Measurements from ENCODE around the gene FALEC. TPM values are rescaled to one million over a fixed set of nuclear protein-coding genes. Genes with fewer than 3 reads are reported as not detected.

Gene FALEC
- total RNA-seq, 1 donor from 2014 or later, result 0.43 TPM

DNA sequence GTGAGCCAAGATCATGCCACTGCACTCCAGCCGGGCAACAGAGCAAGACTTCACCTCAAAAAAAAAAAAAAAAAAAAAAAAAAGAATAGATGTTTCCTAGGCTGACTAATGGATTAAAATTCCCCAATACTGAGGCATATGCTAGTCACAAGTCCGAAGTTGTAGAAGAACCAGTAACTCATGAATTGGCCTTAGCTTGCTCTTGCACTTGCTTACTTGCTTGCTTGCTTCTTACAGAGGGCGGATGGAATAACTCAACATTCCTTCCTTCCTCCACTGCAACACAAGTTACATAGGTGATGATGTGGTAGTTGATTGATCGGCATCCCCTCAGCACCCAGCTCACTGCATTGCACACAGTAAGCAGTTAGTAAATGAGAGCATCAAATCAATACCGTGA lies 31.1 kb upstream of the FALEC start:
- no peaks in the 10 kb centered on the region for H3K27me3 Mint-ChIP-seq (ENCODE audit: low read depth, unreplicated experiment)
- Histone ChIP-seq H3K36me3 (ENCODE audit: insufficient read depth, low read length) (peaks cover 4% of the 10 kb centered on the region), H2AFZ (ENCODE audit: low read depth, low read length) (peak overlapping the region; percentile 8), H3K4me1 (ENCODE audit: insufficient read depth, low read length) (peaks cover 7% of the 10 kb centered on the region), H3K27ac (ENCODE audit: low read depth, low read length) (no peak overlapping the region), H3K4me2 (ENCODE audit: low read length) (peak overlapping the region; percentile 31), H4K20me1 (ENCODE audit: insufficient read depth, low read length) (no peaks in the 10 kb centered on the region), H3K4me3 (ENCODE audit: insufficient read depth, low read depth, low read length) (no peak overlapping the region), H3K9me3 (ENCODE audit: insufficient read depth, low read depth, low read length) (no peaks in the 10 kb centered on the region), H3K9ac (ENCODE audit: low read length) (no peak overlapping the region), H3K79me2 (ENCODE audit: insufficient read depth, low read length) (peaks cover 14% of the 10 kb centered on the region), H3K27me3 (ENCODE audit: insufficient read depth, low read length) (no peaks in the 10 kb centered on the region)
- no peak for FAIRE-seq
- H3K9me3 Mint-ChIP-seq (ENCODE audit: unreplicated experiment), result no peaks in the 10 kb centered on the region
- DNase-seq (ENCODE audit: low read depth), result peak; percentile 45
- no peaks in the 10 kb centered on the region for H3K36me3 Mint-ChIP-seq (ENCODE audit: low read depth, unreplicated experiment)
- H3K27ac Mint-ChIP-seq (ENCODE audit: unreplicated experiment), result no peak overlapping the region
- H3K4me1 Mint-ChIP-seq (ENCODE audit: low read depth, unreplicated experiment), result peaks cover 2% of the 10 kb centered on the region
- TF ChIP-seq EZH2 (IDR thresholded peaks at IDR 0.05; ENCODE audit: insufficient read depth, low read length), result no peak
- TF ChIP-seq, protein P1, sequence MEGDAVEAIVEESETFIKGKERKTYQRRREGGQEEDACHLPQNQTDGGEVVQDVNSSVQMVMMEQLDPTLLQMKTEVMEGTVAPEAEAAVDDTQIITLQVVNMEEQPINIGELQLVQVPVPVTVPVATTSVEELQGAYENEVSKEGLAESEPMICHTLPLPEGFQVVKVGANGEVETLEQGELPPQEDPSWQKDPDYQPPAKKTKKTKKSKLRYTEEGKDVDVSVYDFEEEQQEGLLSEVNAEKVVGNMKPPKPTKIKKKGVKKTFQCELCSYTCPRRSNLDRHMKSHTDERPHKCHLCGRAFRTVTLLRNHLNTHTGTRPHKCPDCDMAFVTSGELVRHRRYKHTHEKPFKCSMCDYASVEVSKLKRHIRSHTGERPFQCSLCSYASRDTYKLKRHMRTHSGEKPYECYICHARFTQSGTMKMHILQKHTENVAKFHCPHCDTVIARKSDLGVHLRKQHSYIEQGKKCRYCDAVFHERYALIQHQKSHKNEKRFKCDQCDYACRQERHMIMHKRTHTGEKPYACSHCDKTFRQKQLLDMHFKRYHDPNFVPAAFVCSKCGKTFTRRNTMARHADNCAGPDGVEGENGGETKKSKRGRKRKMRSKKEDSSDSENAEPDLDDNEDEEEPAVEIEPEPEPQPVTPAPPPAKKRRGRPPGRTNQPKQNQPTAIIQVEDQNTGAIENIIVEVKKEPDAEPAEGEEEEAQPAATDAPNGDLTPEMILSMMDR (IDR thresholded peaks at IDR 0.05; ENCODE audit: insufficient read depth, low read depth, low read length), result no peak
- no peak overlapping the region for H3K4me3 Mint-ChIP-seq (ENCODE audit: unreplicated experiment)

DNA sequence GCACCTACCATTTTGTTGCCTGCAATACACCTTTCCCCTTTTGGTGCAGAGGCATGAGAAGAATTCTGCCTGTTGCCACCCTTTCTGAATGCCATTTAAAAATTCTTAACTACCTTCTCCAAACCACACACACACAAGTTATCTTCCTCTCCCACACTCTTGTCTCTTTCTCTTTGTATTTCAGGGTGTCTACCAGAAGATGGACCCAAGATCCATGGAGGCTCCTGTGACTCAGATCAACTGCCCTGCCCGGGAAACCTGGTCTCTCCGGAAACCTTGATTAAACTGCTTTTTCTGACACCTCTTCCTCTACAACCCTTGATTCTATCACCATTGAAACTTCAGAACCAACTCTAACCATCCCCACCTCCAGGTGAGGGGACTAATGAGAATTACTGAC lies 30.7 kb upstream of the FALEC start:
- Mint-ChIP-seq H3K4me1 (ENCODE audit: low read depth, unreplicated experiment) (peaks cover 1% of the 10 kb centered on the region), H3K27me3 (ENCODE audit: low read depth, unreplicated experiment) (no peaks in the 10 kb centered on the region), H3K9me3 (ENCODE audit: unreplicated experiment) (no peaks in the 10 kb centered on the region), H3K36me3 (ENCODE audit: low read depth, unreplicated experiment) (no peaks in the 10 kb centered on the region), H3K27ac (ENCODE audit: unreplicated experiment) (peak overlapping the region; percentile 42), H3K4me3 (ENCODE audit: unreplicated experiment) (no peak overlapping the region)
- Histone ChIP-seq H4K20me1 (ENCODE audit: insufficient read depth, low read length) (no peaks in the 10 kb centered on the region), H3K9me3 (ENCODE audit: insufficient read depth, low read depth, low read length) (no peaks in the 10 kb centered on the region), H3K4me2 (ENCODE audit: low read length) (peak overlapping the region; percentile 31), H3K9ac (ENCODE audit: low read length) (peak overlapping the region; percentile 0), H2AFZ (ENCODE audit: low read depth, low read length) (peak overlapping the region; percentile 8), H3K4me1 (ENCODE audit: insufficient read depth, low read length) (peaks cover 7% of the 10 kb centered on the region), H3K27me3 (ENCODE audit: insufficient read depth, low read length) (no peaks in the 10 kb centered on the region), H3K27ac (ENCODE audit: low read depth, low read length) (no peak overlapping the region), H3K79me2 (ENCODE audit: insufficient read depth, low read length) (peaks cover 14% of the 10 kb centered on the region), H3K36me3 (ENCODE audit: insufficient read depth, low read length) (peaks cover 5% of the 10 kb centered on the region), H3K4me3 (ENCODE audit: insufficient read depth, low read depth, low read length) (no peak overlapping the region)
- FAIRE-seq (no peak), DNase-seq (ENCODE audit: low read depth) (peak; percentile 21)
- no peak for TF ChIP-seq EZH2 (IDR thresholded peaks at IDR 0.05; ENCODE audit: insufficient read depth, low read length)
- TF ChIP-seq, protein P1 (IDR thresholded peaks at IDR 0.05; ENCODE audit: insufficient read depth, low read depth, low read length), result peak; percentile 10

DNA sequence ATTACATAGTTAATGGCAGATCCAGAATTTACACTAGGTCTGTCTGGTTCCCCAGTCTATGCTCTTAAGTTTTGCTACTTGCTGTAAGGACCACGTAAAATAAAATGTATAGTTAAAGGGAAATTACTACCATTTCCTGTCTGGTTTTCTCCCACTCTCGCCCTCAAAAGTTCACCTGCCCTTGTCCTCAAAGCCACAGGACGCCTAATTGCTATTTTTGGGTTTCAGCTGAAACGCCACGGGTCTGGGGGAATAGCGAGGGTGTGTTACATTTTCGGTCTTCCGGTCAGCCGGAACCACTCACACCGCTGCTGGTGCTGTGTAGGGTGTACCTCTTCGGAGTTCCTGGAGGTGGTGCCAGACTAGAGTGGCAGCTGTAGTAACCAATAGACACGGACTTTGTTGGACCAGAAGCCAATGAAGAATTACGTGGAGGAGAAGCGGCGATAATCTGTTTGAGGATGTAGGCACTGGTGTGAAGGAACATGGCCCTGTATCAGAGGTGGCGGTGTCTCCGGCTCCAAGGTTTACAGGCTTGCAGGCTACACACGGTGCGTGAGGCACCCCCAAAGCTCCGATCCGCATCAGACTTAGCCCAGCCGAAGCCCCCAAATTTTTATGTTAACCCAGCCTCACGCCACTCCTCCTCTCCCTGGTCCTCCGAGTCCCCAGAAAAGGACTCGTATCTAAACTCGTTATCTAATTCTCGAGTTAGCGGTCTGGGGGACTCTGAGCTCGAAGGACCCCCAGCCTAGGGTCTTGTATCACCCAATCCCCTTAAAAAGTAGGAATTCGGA lies 28.4 kb upstream of the FALEC start, which contains the start of gene TARS2:
TSS of gene TARS2 (plus strand) at position 454 of the 797 bp plus-strand sequence. CDS start at position 486, 32 bp downstream.
- H3K36me3 ChIP-seq (ENCODE audit: insufficient read depth, low read length), result peaks cover 19% of the 10 kb centered on the region
- Mint-ChIP-seq H3K36me3 (ENCODE audit: low read depth, unreplicated experiment) (peaks cover 10% of the 10 kb centered on the region), H3K4me1 (ENCODE audit: low read depth, unreplicated experiment) (no peaks in the 10 kb centered on the region), H3K27ac (ENCODE audit: unreplicated experiment) (peak within 1 kb of the TSS; percentile 48), H3K27me3 (ENCODE audit: low read depth, unreplicated experiment) (no peaks in the 10 kb centered on the region), H3K4me3 (ENCODE audit: unreplicated experiment) (peak within 1 kb of the TSS; percentile 96), H3K9me3 (ENCODE audit: unreplicated experiment) (no peaks in the 10 kb centered on the region)
- FAIRE-seq, result no peak
- no peaks in the 10 kb centered on the region for H3K27me3 ChIP-seq (ENCODE audit: insufficient read depth, low read length)
- no peaks in the 10 kb centered on the region for H3K9me3 ChIP-seq (ENCODE audit: insufficient read depth, low read depth, low read length)
- H3K4me1 ChIP-seq (ENCODE audit: insufficient read depth, low read length), result peaks cover 7% of the 10 kb centered on the region
- H3K9ac ChIP-seq (ENCODE audit: low read length), result peak within 1 kb of the TSS; percentile 86
- TF ChIP-seq, protein P1 (IDR thresholded peaks at IDR 0.05; ENCODE audit: insufficient read depth, low read depth, low read length), result no peak
- no peak for TF ChIP-seq EZH2 (IDR thresholded peaks at IDR 0.05; ENCODE audit: insufficient read depth, low read length)
- peaks cover 14% of the 10 kb centered on the region for H3K79me2 ChIP-seq (ENCODE audit: insufficient read depth, low read length)
- H3K4me2 ChIP-seq (ENCODE audit: low read length), result peak within 1 kb of the TSS; percentile 90
- H3K4me3 ChIP-seq (ENCODE audit: insufficient read depth, low read depth, low read length), result peak within 1 kb of the TSS; percentile 69
- H3K27ac ChIP-seq (ENCODE audit: low read depth, low read length), result peak within 1 kb of the TSS; percentile 72
- peak within 1 kb of the TSS; percentile 82 for H2AFZ ChIP-seq (ENCODE audit: low read depth, low read length)
- peak; percentile 98 for DNase-seq (ENCODE audit: low read depth)
- H4K20me1 ChIP-seq (ENCODE audit: insufficient read depth, low read length), result no peaks in the 10 kb centered on the region
